Transverse colon (tissue), 4 donors: ENCODE data around the gene SCARF1. TPM values are rescaled to one million over a fixed set of nuclear protein-coding genes. Genes with fewer than 3 reads are reported as not detected.

Source experiments
- DNase-seq: peaks from one replicate; pipeline ENCODE4 v3.0.0-alpha.2; 2019
- H3K27ac ChIP-seq, 4 donors: fragments of 200-600 bp; sonication (generic); 2 replicates each; pipeline ENCODE4 v1.5.1; 2016 to 2018; ENCODE audit warnings: inconsistent platforms in 4 of 4
- H3K27me3 ChIP-seq: fragments of 200-600 bp; sonication (generic); 2 replicates; pipeline ENCODE4 v1.5.1; 2017; ENCODE audit warnings: inconsistent platforms
- H3K36me3 ChIP-seq, 4 donors: fragments of 200-600 bp; sonication (generic); 2 replicates each; pipeline ENCODE4 v1.5.1; 2017 to 2019; ENCODE audit warnings: inconsistent platforms in 4 of 4
- H3K4me1 ChIP-seq, 4 donors: fragments of 200-600 bp; sonication (generic); 2 replicates each; pipeline ENCODE4 v1.5.1; 2017 to 2020; ENCODE audit warnings: inconsistent platforms in 4 of 4
- H3K4me3 ChIP-seq, 4 donors: fragments of 200-600 bp; sonication (generic); 1 replicate in 1 of 4; 2 replicates in 3 of 4; pipeline versions ENCODE4 v1.5.1 to v1.6.1; 2017 to 2019; ENCODE audit warnings: inconsistent platforms in 4 of 4
- H3K9me3 ChIP-seq, 2 donors: fragments of 200-600 bp; sonication (generic); 2 replicates each; pipeline ENCODE4 v1.5.1; 2017 to 2019; ENCODE audit warnings: inconsistent platforms in 2 of 2
- CTCF ChIP-seq, 5 experiments: fragments of 200-600 bp in 3 of 5; fragments of 450-650 bp in 2 of 5; sonication (generic) in 3 of 5; IDR thresholded peaks; 1 replicate in 2 of 5; 2 replicates in 3 of 5; pipeline ENCODE4 v1.5.1; 2016 to 2017; ENCODE audit warnings: antibody characterized with exemption in 5 of 5, inconsistent platforms in 3 of 5, mild to moderate bottlenecking in 2 of 5, moderate library complexity in 1 of 5
- EP300 ChIP-seq: sonication (generic); formaldehyde crosslinking; IDR thresholded peaks from one replicate; pipeline ENCODE4 v1.6.1; 2017; ENCODE audit warnings: antibody characterized with exemption, low read depth
- POLR2A ChIP-seq: fragments of 450-650 bp; IDR thresholded peaks from one replicate; pipeline ENCODE4 v1.6.1; 2016; ENCODE audit warnings: antibody characterized with exemption, mild to moderate bottlenecking, moderate library complexity
- POLR2AphosphoS5 ChIP-seq, 3 donors: sonication (generic); formaldehyde crosslinking; IDR thresholded peaks; one replicate each; pipeline ENCODE4 v1.6.1; 2016; ENCODE audit warnings: antibody characterized with exemption in 3 of 3
- WGBS, 2 donors: methylation state at CpG; one replicate each; pipeline ENCODE4 v1.1.5; 2018; ENCODE audit warnings: low coverage in 1 of 2; 5-methylcytosine and 5-hydroxymethylcytosine counted together
- in situ Hi-C, 4 donors: fragments of 200-750 bp; cut with MboI; loops; one replicate each; pipeline versions ENCODE4 v1.15.0 to v1.15.1; 2017; ENCODE audit warnings: low sequenced_read_pairs in 3 of 4, low pct_ligation_motif_present in 1 of 4, low pct_unique_long_range_greater_than_20kb in 1 of 4
- intact Hi-C: fragments of 100-400 bp; cut with DNase I; formaldehyde crosslinking; loops from one replicate; pipeline ENCODE4 v1.15.1; 2023; ENCODE audit warnings: low total_unique reads
- total RNA-seq, 4 donors: library from RNA; depleted of rRNA; stranded (reverse); fragments of >200 nt; gene quantifications; one replicate each; pipeline ENCODE4 v1.1.0, GENCODE V29; 2016

Gene SCARF1
- total RNA-seq, 4 donors from 2014 or later: 11.2 to 63.2 (median 16.3) TPM

DNA sequence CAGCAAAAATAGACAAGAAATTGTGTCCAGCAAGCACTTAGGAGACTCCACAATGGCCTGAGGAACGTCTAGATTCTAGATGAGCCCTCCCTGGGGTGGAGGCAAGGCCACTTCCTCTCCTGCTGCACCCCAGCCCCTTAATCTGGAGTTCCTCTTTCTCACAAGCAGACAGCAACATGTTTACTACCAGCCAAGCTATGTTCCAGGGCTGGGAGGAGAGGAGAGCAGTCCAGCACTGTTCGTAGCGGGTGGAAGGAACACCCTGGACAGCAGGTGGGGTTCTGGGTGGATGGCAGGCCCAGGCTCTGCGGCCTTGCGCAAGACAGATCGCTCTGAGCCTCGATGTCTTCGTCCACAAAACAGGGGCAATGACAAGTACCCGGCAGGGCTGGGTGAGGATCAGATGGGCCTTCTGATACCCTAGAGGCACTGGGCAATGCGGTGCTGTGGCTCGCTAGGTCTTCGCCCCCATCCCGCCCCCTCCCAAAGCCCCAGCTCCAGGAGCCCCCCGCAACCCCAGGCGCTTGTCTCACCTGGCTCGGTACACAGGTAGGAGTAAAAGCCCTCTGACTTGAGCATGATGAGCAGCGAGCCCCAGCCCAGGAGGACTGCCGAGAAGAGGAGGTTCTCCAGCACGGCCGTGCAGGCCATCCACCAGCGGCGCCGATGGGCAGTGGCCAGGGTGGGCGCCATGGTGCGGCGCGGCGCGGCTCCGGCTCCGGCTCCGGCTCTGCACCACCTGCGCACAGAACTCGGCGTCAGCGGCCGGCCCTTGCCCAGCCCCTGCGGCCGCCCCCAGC is 18.1 kb downstream of the SCARF1 start:
- peak overlapping the region; percentile 85 to 94 (median 92) for H3K27ac ChIP-seq
- peak; percentile 44 for DNase-seq
- H3K36me3 ChIP-seq: no peaks in the 10 kb centered on the region
- 19% methylated on average over 37 of the region's 39 CpGs; no CpG with 5 or more reads in 1 of the 2 donors for WGBS, 2 donors
- intact Hi-C loops: no loop called here
- no peak for TF ChIP-seq EP300
- peak; percentile 58 for TF ChIP-seq POLR2A
- TF ChIP-seq POLR2AphosphoS5 (IDR thresholded peaks at IDR 0.05): peak; percentile 34 to 64 (median 54)
- TF ChIP-seq CTCF (IDR thresholded peaks at IDR 0.05): no peak
- H3K4me3 ChIP-seq: peak overlapping the region; percentile 57 to 83 (median 71)
- in situ Hi-C loops: loop anchor here in 1 of 4 donors (10.0 kb wide), 1 partner anchor 53 kb away; no protein-coding TSS in a partner anchor
- H3K4me1 ChIP-seq: peaks cover 7 to 26% (median 22%) of the 10 kb centered on the region in 4 donors
- no peaks in the 10 kb centered on the region for H3K27me3 ChIP-seq
- H3K9me3 ChIP-seq: no peaks in the 10 kb centered on the region

GRCh38 chr17:1626333-1626732 is 19.2 kb downstream of the SCARF1 start:
- no peaks in the 10 kb centered on the region for H3K36me3 ChIP-seq
- H3K4me3 ChIP-seq: no peak overlapping the region
- no peaks in the 10 kb centered on the region for H3K9me3 ChIP-seq
- 59 to 70% methylated on average over 3 of the region's 3 CpGs for WGBS, 2 donors
- H3K4me1 ChIP-seq: peaks cover 7 to 28% (median 23%) of the 10 kb centered on the region in 4 donors
- no peaks in the 10 kb centered on the region for H3K27me3 ChIP-seq
- intact Hi-C loops: no loop called here
- in situ Hi-C loops: loop anchor here in 1 of 4 donors (10.0 kb wide), 1 partner anchor 52 kb away; no protein-coding TSS in a partner anchor
- H3K27ac ChIP-seq: peak overlapping the region; percentile 85 to 94 (median 92)
- TF ChIP-seq CTCF (IDR thresholded peaks at IDR 0.05) (no peak), EP300 (no peak), POLR2AphosphoS5 (IDR thresholded peaks at IDR 0.05) (no peak), POLR2A (no peak)
- no peak for DNase-seq

DNA sequence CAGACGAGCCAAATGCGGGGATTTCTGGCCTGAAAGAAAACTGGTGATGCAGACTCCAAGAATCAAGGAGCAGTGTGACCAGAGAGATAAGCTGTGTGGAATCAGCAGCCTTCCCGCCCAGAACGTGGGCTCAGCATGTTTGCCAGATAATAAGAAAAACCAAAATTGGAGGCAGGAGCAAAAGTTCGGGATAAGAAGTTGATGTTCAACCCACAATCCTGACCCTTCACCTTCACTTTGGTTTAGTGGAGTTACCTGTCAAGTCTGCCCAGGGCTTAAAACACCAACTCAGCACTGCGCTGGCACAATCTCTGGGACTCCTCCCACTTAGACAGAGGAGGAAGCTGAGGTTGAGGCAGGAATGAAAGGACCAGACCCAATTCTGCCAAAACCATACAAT is 20.0 kb downstream of the SCARF1 start:
- Histone ChIP-seq H3K27me3 (no peaks in the 10 kb centered on the region), H3K27ac (peak overlapping the region in 1 of 4 donors; percentile 10), H3K36me3 (no peaks in the 10 kb centered on the region), H3K4me3 (no peak overlapping the region), H3K9me3 (no peaks in the 10 kb centered on the region), H3K4me1 (peaks cover 7 to 34% (median 26%) of the 10 kb centered on the region in 4 donors)
- intact Hi-C loops (no loop called here), in situ Hi-C loops (loop anchor here in 1 of 4 donors (10.0 kb wide), 1 partner anchor 51 kb away; no protein-coding TSS in a partner anchor)
- no peak for DNase-seq
- TF ChIP-seq CTCF (IDR thresholded peaks at IDR 0.05): no peak
- no peak for TF ChIP-seq EP300
- 80 to 84% methylated on average over 6 of the region's 6 CpGs for WGBS, 2 donors

DNA sequence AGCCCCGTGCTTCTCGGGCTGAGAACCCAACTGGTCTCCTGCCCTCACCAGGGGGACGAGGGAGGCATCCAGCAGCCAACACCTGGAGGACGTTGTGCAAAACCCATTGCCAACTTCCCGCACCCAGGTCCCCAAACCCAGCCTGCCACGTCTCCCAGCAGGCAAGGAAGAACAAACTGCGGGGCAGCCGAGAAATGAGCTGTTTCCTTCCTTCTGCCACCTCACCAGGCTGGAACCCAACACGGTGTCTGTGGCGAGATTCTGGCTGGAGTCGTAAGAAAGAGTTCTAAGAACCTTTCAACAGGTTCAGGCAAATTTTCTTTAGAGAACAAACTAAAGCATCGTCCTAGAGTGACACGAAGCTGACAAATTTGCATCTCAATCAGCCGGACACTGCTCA is 20.5 kb downstream of the SCARF1 start:
- no peaks in the 10 kb centered on the region for H3K27me3 ChIP-seq
- peak overlapping the region in 1 of 4 donors; percentile 10 for H3K27ac ChIP-seq
- 57 to 90% methylated on average over 5 to 14 of the region's 14 CpGs for WGBS, 2 donors
- peaks cover 7 to 33% (median 26%) of the 10 kb centered on the region in 4 donors for H3K4me1 ChIP-seq
- no peaks in the 10 kb centered on the region for H3K36me3 ChIP-seq
- TF ChIP-seq EP300 (no peak), CTCF (IDR thresholded peaks at IDR 0.05) (no peak), POLR2AphosphoS5 (IDR thresholded peaks at IDR 0.05) (no peak), POLR2A (no peak)
- no peak overlapping the region for H3K4me3 ChIP-seq
- H3K9me3 ChIP-seq: no peaks in the 10 kb centered on the region
- in situ Hi-C loops: loop anchor here in 1 of 4 donors (10.0 kb wide), 1 partner anchor 50 kb away; no protein-coding TSS in a partner anchor
- DNase-seq: no peak
- intact Hi-C loops: no loop called here
